Astrocyte (in vitro differentiated cells and primary cell): Measurements from ENCODE around the gene FBN1. TPM values are rescaled to one million over a fixed set of nuclear protein-coding genes. Genes with fewer than 3 reads are reported as not detected.
A peak's percentile ranks its signal among the peaks of the same experiment; 100 is the strongest.

Source experiments
- DNase-seq: peaks from one replicate; pipeline ENCODE4 v3.0.0-alpha.2; 2010; ENCODE audit warnings: low read depth
- FAIRE-seq: peaks from 2 replicates; lab custom pipeline; 2011; peaks lifted over from hg19 to GRCh38; lab: Jason Lieb, UNC
- H2AFZ ChIP-seq: 2 replicates; pipeline ENCODE4 v1.6.0; 2012; ENCODE audit warnings: low read depth, low read length, inconsistent platforms
- H3K27ac ChIP-seq: 2 replicates; pipeline ENCODE4 v1.5.1; 2011; ENCODE audit warnings: low read depth, low read length, inconsistent platforms
- H3K27me3 ChIP-seq: 2 replicates; pipeline ENCODE4 v1.6.0; 2011; ENCODE audit warnings: low read length, inconsistent platforms; ENCODE audit not compliant: insufficient read depth
- H3K36me3 ChIP-seq: 2 replicates; pipeline ENCODE4 v1.5.1; 2011; ENCODE audit warnings: low read length, inconsistent platforms; ENCODE audit not compliant: insufficient read depth
- H3K4me1 ChIP-seq: 2 replicates; pipeline ENCODE4 v1.5.1; 2011; ENCODE audit warnings: low read length, inconsistent platforms; ENCODE audit not compliant: insufficient read depth
- H3K4me2 ChIP-seq: 2 replicates; pipeline ENCODE4 v1.6.0; 2012; ENCODE audit warnings: low read length, inconsistent platforms
- H3K4me3 ChIP-seq: 2 replicates; pipeline ENCODE4 v1.5.1; 2011; ENCODE audit warnings: low read depth, mild to moderate bottlenecking, low read length, inconsistent platforms; ENCODE audit not compliant: insufficient read depth
- H3K79me2 ChIP-seq: 2 replicates; pipeline ENCODE4 v1.6.0; 2012; ENCODE audit warnings: mild to moderate bottlenecking, low read length, inconsistent platforms; ENCODE audit not compliant: insufficient read depth
- H3K9ac ChIP-seq: 2 replicates; pipeline ENCODE4 v1.6.0; 2012; ENCODE audit warnings: mild to moderate bottlenecking, low read length, inconsistent platforms
- H3K9me3 ChIP-seq: 2 replicates; pipeline ENCODE4 v1.5.1; 2012; ENCODE audit warnings: low read depth, mild to moderate bottlenecking, low read length, inconsistent platforms; ENCODE audit not compliant: insufficient read depth
- H4K20me1 ChIP-seq: 2 replicates; pipeline ENCODE4 v1.6.0; 2012; ENCODE audit warnings: low read length, inconsistent platforms; ENCODE audit not compliant: insufficient read depth
- H3K27ac Mint-ChIP-seq: one replicate; pipeline ENCODE4 v1.8.0; 2021; ENCODE audit warnings: mild to moderate bottlenecking, mixed read lengths; ENCODE audit not compliant: unreplicated experiment
- H3K27me3 Mint-ChIP-seq: one replicate; pipeline ENCODE4 v1.8.0; 2021; ENCODE audit warnings: low read depth, mixed read lengths; ENCODE audit not compliant: unreplicated experiment
- H3K36me3 Mint-ChIP-seq: one replicate; pipeline ENCODE4 v1.8.0; 2021; ENCODE audit warnings: low read depth, mixed read lengths; ENCODE audit not compliant: unreplicated experiment
- H3K4me1 Mint-ChIP-seq: one replicate; pipeline ENCODE4 v1.8.0; 2021; ENCODE audit warnings: low read depth, mixed read lengths; ENCODE audit not compliant: unreplicated experiment
- H3K4me3 Mint-ChIP-seq: one replicate; pipeline ENCODE4 v1.8.0; 2021; ENCODE audit warnings: mild to moderate bottlenecking, moderate library complexity, mixed read lengths; ENCODE audit not compliant: unreplicated experiment
- H3K9me3 Mint-ChIP-seq: one replicate; pipeline ENCODE4 v1.8.0; 2021; ENCODE audit warnings: mild to moderate bottlenecking, mixed read lengths; ENCODE audit not compliant: unreplicated experiment
- EZH2 ChIP-seq: IDR thresholded peaks from 2 replicates; pipeline ENCODE4 v1.6.1; 2012; ENCODE audit warnings: mild to moderate bottlenecking, low read length, inconsistent platforms; ENCODE audit not compliant: insufficient read depth
- total RNA-seq: library from RNA; stranded (reverse); gene quantifications from 2 replicates; pipeline ENCODE4 v1.2.1, GENCODE V29; 2021
- TF ChIP-seq, protein P1 (sequence below): IDR thresholded peaks from 2 replicates; pipeline ENCODE4 v1.5.1; 2011; ENCODE audit warnings: low read depth, mild to moderate bottlenecking, inconsistent platforms, low read length, moderate library complexity; ENCODE audit not compliant: insufficient read depth

The FBN1 gene
- total RNA-seq, 1 donor from 2014 or later = 210 TPM

DNA sequence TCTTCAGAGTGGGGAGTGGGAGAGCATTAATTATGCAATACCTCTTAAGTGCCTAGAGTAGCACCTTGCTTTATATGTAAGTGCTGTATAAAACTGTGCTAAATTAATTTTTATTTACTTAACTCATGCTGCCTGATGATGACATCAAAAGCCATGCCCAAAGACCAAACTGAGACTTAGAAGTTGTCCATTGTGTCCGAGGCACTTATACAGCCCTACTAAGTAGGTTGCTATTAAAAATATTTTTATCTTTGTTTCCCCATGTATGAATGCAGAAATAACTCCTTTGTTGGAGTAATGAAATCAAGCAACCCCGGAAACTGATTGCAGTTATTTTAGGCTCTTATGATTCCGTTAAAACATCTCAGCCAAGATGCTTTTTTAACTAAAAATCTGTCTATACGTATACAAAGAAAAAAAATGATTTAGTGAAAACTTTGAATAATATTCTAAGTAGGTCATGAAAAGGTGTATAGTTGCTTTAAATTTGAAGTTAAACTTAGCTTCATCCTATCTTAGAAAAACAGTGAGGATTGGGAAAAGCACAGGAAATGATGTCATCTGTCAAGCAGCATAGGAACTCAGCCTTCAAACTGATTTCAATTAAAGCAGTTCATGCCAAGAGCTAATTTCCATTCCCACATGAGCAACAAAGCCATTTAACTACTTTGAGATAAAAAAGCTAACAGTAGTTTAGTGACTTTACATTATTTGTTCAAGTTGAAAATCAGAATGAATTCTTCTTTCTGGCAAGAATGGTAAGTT lies 43.0 kb downstream of the FBN1 start:
- peak; percentile 99 for FAIRE-seq

DNA sequence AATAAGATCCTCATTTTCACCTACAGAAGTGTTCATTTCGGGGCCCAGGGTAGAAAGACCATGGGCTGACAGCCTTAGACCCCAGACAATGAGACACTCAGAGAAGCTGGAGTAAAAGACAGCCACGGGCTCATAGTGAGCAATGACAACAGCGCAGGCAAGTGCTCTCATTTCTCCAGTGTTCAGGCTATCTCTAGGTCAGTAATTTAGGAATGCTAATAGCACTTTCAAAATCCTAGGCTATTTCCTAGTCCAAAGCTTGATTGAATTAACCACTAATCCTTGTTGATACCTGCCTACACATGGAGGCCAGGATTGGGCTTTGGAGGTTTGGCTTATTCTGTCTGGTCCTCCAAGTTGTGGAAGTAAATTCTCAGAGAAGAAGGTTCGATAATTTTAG lies 44.4 kb downstream of the FBN1 start:
- Histone ChIP-seq H3K27me3 (no peaks in the 10 kb centered on the region), H4K20me1 (peaks cover 20% of the 10 kb centered on the region), H3K36me3 (peaks cover 60% of the 10 kb centered on the region), H3K79me2 (peaks cover 90% of the 10 kb centered on the region), H2AFZ (no peak overlapping the region), H3K9ac (no peak overlapping the region), H3K4me2 (no peak overlapping the region), H3K27ac (no peak overlapping the region), H3K4me3 (no peak overlapping the region), H3K9me3 (no peaks in the 10 kb centered on the region), H3K4me1 (peaks cover 32% of the 10 kb centered on the region)
- FAIRE-seq (no peak), DNase-seq (no peak)
- peaks cover 11% of the 10 kb centered on the region for H3K36me3 Mint-ChIP-seq
- no peaks in the 10 kb centered on the region for H3K27me3 Mint-ChIP-seq
- peaks cover 46% of the 10 kb centered on the region for H3K4me1 Mint-ChIP-seq
- peak overlapping the region; percentile 38 for H3K27ac Mint-ChIP-seq
- H3K9me3 Mint-ChIP-seq = peaks cover 1% of the 10 kb centered on the region
- H3K4me3 Mint-ChIP-seq = no peak overlapping the region
- TF ChIP-seq EZH2 = no peak
- TF ChIP-seq, protein P1, sequence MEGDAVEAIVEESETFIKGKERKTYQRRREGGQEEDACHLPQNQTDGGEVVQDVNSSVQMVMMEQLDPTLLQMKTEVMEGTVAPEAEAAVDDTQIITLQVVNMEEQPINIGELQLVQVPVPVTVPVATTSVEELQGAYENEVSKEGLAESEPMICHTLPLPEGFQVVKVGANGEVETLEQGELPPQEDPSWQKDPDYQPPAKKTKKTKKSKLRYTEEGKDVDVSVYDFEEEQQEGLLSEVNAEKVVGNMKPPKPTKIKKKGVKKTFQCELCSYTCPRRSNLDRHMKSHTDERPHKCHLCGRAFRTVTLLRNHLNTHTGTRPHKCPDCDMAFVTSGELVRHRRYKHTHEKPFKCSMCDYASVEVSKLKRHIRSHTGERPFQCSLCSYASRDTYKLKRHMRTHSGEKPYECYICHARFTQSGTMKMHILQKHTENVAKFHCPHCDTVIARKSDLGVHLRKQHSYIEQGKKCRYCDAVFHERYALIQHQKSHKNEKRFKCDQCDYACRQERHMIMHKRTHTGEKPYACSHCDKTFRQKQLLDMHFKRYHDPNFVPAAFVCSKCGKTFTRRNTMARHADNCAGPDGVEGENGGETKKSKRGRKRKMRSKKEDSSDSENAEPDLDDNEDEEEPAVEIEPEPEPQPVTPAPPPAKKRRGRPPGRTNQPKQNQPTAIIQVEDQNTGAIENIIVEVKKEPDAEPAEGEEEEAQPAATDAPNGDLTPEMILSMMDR = no peak

More for the DNA sequence above, 43.0 kb downstream of the FBN1 start:
- peaks cover 46% of the 10 kb centered on the region for H3K4me1 Mint-ChIP-seq
- H3K79me2 ChIP-seq = peaks cover 91% of the 10 kb centered on the region
- DNase-seq = peak; percentile 87
- H3K36me3 Mint-ChIP-seq = peaks cover 19% of the 10 kb centered on the region
- H3K27me3 ChIP-seq = no peaks in the 10 kb centered on the region
- H3K4me3 ChIP-seq = no peak overlapping the region
- H4K20me1 ChIP-seq = peaks cover 10% of the 10 kb centered on the region
- H3K9me3 ChIP-seq = no peaks in the 10 kb centered on the region
- peaks cover 55% of the 10 kb centered on the region for H3K36me3 ChIP-seq
- H3K27ac Mint-ChIP-seq = peak overlapping the region; percentile 91
- H3K27ac ChIP-seq = peak overlapping the region; percentile 92
- no peak overlapping the region for H3K4me3 Mint-ChIP-seq
- H3K4me1 ChIP-seq = peaks cover 32% of the 10 kb centered on the region
- H3K4me2 ChIP-seq = peak overlapping the region; percentile 59
- TF ChIP-seq EZH2 = no peak
- TF ChIP-seq, protein P1 = no peak
- peaks cover 1% of the 10 kb centered on the region for H3K9me3 Mint-ChIP-seq
- no peak overlapping the region for H2AFZ ChIP-seq
- peak overlapping the region; percentile 65 for H3K9ac ChIP-seq
- no peaks in the 10 kb centered on the region for H3K27me3 Mint-ChIP-seq

DNA sequence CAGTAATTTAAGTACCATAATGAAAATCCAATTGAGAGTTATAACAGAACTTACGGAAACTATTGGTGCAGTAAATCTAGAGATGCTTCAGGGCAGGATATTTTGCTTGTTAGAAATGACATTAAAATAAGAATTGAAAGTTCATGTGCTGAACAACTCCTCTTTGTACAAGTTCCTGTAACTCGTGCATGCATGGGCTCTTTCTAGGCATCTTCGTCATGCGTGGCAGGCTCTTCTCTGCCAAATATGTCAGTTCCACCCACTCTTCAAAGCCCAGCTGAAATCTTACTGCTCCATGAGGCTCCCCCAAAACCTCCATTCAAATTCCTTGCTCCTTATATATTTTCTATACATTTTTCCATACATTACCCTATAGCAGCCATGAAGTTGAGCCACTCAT lies 48.7 kb downstream of the FBN1 start:
- H3K36me3 ChIP-seq = peaks cover 52% of the 10 kb centered on the region

More for the DNA sequence above, 48.7 kb downstream of the FBN1 start:
- no peak overlapping the region for H3K4me3 ChIP-seq
- H3K36me3 Mint-ChIP-seq = peaks cover 18% of the 10 kb centered on the region
- no peaks in the 10 kb centered on the region for H3K27me3 Mint-ChIP-seq
- H3K9me3 ChIP-seq = no peaks in the 10 kb centered on the region
- no peak overlapping the region for H3K4me2 ChIP-seq
- H3K27ac ChIP-seq = no peak overlapping the region
- H3K27me3 ChIP-seq = no peaks in the 10 kb centered on the region
- peaks cover 11% of the 10 kb centered on the region for H3K4me1 ChIP-seq
- no peak overlapping the region for H3K9ac ChIP-seq
- no peak overlapping the region for H3K4me3 Mint-ChIP-seq
- H3K79me2 ChIP-seq = peaks cover 61% of the 10 kb centered on the region
- peaks cover 23% of the 10 kb centered on the region for H3K4me1 Mint-ChIP-seq
- FAIRE-seq (no peak), DNase-seq (no peak)
- H3K27ac Mint-ChIP-seq = no peak overlapping the region
- H4K20me1 ChIP-seq = peaks cover 41% of the 10 kb centered on the region
- H2AFZ ChIP-seq = no peak overlapping the region
- no peaks in the 10 kb centered on the region for H3K9me3 Mint-ChIP-seq
- no peak for TF ChIP-seq EZH2
- TF ChIP-seq, protein P1 = no peak
